Esophagus muscularis mucosa (tissue), 3 donors: Measurements from ENCODE around the gene HBZ.

Source experiments
- CTCF ChIP-seq, 3 experiments: fragments of 200-600 bp in 2 of 3; fragments of 450-650 bp in 1 of 3; sonication (generic) in 2 of 3; IDR thresholded peaks; one replicate each; pipeline ENCODE4 v1.5.1; 2017 to 2019; ENCODE audit warnings: antibody characterized with exemption in 3 of 3, mild to moderate bottlenecking in 2 of 3, moderate library complexity in 1 of 3
- POLR2A ChIP-seq: fragments of 450-650 bp; IDR thresholded peaks from one replicate; pipeline ENCODE4 v1.6.1; 2017; ENCODE audit warnings: antibody characterized with exemption, moderate library complexity, mild to moderate bottlenecking, low read depth

DNA sequence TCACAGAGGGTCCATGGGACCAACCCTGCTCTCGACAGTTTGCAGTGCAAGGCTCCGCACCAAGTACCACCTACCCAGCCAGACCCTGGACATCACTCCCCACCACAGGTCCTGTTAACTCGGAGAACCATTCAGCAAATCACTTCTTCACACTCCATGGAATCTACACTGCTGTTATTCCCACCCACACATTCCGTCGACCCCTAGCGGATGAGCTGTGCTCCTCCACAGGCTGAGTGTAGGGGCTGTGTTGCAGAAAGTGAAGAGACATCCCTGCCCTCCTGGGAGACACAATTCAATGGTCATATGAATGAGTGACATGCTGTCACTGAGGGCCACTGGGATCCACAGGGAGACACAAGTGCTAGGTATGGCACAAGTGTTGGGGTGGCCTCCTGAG, 46.9 kb upstream of the HBZ start:
- TF ChIP-seq POLR2A: no peak
- TF ChIP-seq CTCF (IDR thresholded peaks at IDR 0.05): no peak
